Panc1 (cell line): ENCODE measurements around the gene RNF11.

Experiments
- POLR2AphosphoS5 ChIP-seq: IDR thresholded peaks from 2 replicates; pipeline ENCODE4 v1.6.1; 2012; ENCODE audit warnings: mild to moderate bottlenecking, low read depth, low read length, moderate library complexity
- TCF7L2 ChIP-seq: IDR thresholded peaks from 2 replicates; pipeline ENCODE4 v1.6.1; 2011; ENCODE audit warnings: mild to moderate bottlenecking, low read depth, low read length, inconsistent platforms
- TF ChIP-seq, protein P1 (sequence below), 2 experiments: IDR thresholded peaks; 2 replicates each; pipeline ENCODE4 v1.6.1; 2011 to 2012; ENCODE audit warnings: low read depth in 2 of 2, control low read depth in 1 of 2, low read length in 1 of 2, mild to moderate bottlenecking in 1 of 2, moderate library complexity in 1 of 2; ENCODE audit not compliant: insufficient read depth in 1 of 2
- TF ChIP-seq, protein P2 (sequence below): fragments of 450-650 bp; IDR thresholded peaks from 2 replicates; pipeline ENCODE4 v1.5.1; 2017; ENCODE audit warnings: mild to moderate bottlenecking

DNA sequence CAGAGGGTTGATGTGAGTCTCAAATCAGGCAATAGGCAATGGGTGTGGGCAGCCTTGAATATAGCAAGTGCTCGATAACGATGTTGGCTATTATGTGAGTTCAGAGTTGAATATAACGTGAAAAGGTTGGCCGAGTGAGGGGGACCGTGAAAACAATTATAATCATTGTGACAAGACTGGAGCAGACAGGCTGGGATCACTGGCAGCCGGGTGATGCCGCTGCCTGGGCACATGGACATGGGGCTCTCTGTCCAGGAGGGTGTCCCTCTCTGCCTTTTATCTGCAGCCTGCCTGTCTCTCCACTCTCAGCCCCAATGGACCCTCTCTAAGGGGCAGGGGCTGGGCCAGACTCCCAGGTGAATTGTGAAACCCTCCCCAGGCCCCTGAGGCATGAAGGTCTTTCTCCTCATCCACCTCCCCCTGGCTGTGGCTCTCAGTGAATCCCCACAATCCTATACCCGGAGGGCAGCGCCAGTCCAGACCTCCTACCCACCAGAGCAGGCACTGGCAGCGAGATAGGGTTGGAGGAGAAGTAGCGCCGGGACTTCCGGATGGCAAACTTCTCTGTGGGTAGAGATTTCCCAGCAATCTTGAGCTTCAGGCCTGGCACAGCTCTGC lies 57.9 kb downstream of the RNF11 start:
- TF ChIP-seq, protein P1, sequence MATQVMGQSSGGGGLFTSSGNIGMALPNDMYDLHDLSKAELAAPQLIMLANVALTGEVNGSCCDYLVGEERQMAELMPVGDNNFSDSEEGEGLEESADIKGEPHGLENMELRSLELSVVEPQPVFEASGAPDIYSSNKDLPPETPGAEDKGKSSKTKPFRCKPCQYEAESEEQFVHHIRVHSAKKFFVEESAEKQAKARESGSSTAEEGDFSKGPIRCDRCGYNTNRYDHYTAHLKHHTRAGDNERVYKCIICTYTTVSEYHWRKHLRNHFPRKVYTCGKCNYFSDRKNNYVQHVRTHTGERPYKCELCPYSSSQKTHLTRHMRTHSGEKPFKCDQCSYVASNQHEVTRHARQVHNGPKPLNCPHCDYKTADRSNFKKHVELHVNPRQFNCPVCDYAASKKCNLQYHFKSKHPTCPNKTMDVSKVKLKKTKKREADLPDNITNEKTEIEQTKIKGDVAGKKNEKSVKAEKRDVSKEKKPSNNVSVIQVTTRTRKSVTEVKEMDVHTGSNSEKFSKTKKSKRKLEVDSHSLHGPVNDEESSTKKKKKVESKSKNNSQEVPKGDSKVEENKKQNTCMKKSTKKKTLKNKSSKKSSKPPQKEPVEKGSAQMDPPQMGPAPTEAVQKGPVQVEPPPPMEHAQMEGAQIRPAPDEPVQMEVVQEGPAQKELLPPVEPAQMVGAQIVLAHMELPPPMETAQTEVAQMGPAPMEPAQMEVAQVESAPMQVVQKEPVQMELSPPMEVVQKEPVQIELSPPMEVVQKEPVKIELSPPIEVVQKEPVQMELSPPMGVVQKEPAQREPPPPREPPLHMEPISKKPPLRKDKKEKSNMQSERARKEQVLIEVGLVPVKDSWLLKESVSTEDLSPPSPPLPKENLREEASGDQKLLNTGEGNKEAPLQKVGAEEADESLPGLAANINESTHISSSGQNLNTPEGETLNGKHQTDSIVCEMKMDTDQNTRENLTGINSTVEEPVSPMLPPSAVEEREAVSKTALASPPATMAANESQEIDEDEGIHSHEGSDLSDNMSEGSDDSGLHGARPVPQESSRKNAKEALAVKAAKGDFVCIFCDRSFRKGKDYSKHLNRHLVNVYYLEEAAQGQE (IDR thresholded peaks at IDR 0.05; ENCODE audit: insufficient read depth in 1 of 2, low read depth in 2 of 2, low read length in 1 of 2), result no peak
- TF ChIP-seq, protein P2, sequence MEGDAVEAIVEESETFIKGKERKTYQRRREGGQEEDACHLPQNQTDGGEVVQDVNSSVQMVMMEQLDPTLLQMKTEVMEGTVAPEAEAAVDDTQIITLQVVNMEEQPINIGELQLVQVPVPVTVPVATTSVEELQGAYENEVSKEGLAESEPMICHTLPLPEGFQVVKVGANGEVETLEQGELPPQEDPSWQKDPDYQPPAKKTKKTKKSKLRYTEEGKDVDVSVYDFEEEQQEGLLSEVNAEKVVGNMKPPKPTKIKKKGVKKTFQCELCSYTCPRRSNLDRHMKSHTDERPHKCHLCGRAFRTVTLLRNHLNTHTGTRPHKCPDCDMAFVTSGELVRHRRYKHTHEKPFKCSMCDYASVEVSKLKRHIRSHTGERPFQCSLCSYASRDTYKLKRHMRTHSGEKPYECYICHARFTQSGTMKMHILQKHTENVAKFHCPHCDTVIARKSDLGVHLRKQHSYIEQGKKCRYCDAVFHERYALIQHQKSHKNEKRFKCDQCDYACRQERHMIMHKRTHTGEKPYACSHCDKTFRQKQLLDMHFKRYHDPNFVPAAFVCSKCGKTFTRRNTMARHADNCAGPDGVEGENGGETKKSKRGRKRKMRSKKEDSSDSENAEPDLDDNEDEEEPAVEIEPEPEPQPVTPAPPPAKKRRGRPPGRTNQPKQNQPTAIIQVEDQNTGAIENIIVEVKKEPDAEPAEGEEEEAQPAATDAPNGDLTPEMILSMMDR, result no peak
- no peak for TF ChIP-seq POLR2AphosphoS5
- TF ChIP-seq TCF7L2, result no peak
